NK-92 (cell line): ENCODE measurements around the gene GPR37L1.
"Not testable (repeated sequence)": the region's sequence is repeated elsewhere in the genome, so short reads cannot be mapped to it uniquely, and the experiment has no call there.

Experiments used
- DNase-seq: peaks from one replicate; lab custom pipeline; 2025; ENCODE audit not compliant: unreplicated experiment; lab: John Stamatoyannopoulos, UW

GPR37L1 gene

GRCh38 chr1:202133001-202133400, 10.3 kb downstream of the GPR37L1 start:
- DNase-seq = no peak

GRCh38 chr1:202133496-202133895, 10.8 kb downstream of the GPR37L1 start:
- DNase-seq = no peak

GRCh38 chr1:202133989-202134388, 11.3 kb downstream of the GPR37L1 start:
- DNase-seq = no peak

GRCh38 chr1:202134645-202135172, 12.0 kb downstream of the GPR37L1 start:
- DNase-seq = no peak

- DNase-seq = no peak
These were observed 12.6 kb downstream of the GPR37L1 start for GRCh38 chr1:202135221-202135721.

- no peak for DNase-seq
These were observed 18.1 kb downstream of the GPR37L1 start for GRCh38 chr1:202140833-202141232.

- DNase-seq = not testable (repeated sequence)
These were observed 18.8 kb downstream of the GPR37L1 start for GRCh38 chr1:202141468-202141867.

- no peak for DNase-seq
These were observed 20.5 kb downstream of the GPR37L1 start for GRCh38 chr1:202143011-202143767.

- no peak for DNase-seq
These were observed 21.2 kb downstream of the GPR37L1 start for GRCh38 chr1:202143768-202144401.

- no peak for DNase-seq
These were observed 21.8 kb downstream of the GPR37L1 start, which contains the start of gene ARL8A for GRCh38 chr1:202144402-202145067. TSS of gene ARL8A (minus strand) at chr1:202144737. CDS start at chr1:202144572, 165 bp downstream.

- no peak for DNase-seq
These were observed 22.5 kb downstream of the GPR37L1 start for GRCh38 chr1:202145068-202145743.

- DNase-seq = not testable (repeated sequence)
These were observed 23.0 kb downstream of the GPR37L1 start for GRCh38 chr1:202145744-202146140.

- no peak for DNase-seq
These were observed 23.6 kb downstream of the GPR37L1 start for GRCh38 chr1:202146279-202146678.

- DNase-seq = no peak
These were observed 24.3 kb downstream of the GPR37L1 start for GRCh38 chr1:202146993-202147392.

GRCh38 chr1:202148391-202148790, 25.7 kb downstream of the GPR37L1 start:
- DNase-seq = no peak

GRCh38 chr1:202149566-202149965, 26.8 kb downstream of the GPR37L1 start:
- DNase-seq = no peak

- DNase-seq = no peak
These were observed 27.5 kb downstream of the GPR37L1 start for GRCh38 chr1:202150187-202150586.

- no peak for DNase-seq
These were observed 27.9 kb downstream of the GPR37L1 start for GRCh38 chr1:202150602-202151001.

- no peak for DNase-seq
These were observed 28.3 kb downstream of the GPR37L1 start for GRCh38 chr1:202151045-202151444.

GRCh38 chr1:202152399-202152798, 29.7 kb downstream of the GPR37L1 start:
- DNase-seq = no peak

- no peak for DNase-seq
These were observed 30.6 kb downstream of the GPR37L1 start for GRCh38 chr1:202153284-202153683.
